DMS 273 (cell line): ENCODE measurements around the gene ZSWIM9.

Experiments used
- DNase-seq: peaks from one replicate; lab custom pipeline; 2025; ENCODE audit not compliant: unreplicated experiment; lab: John Stamatoyannopoulos, UW

Gene ZSWIM9

GRCh38 chr19:48169939-48170803 is at the start of gene ZSWIM9, which contains the start of gene LIG1:
TSS of gene ZSWIM9 (plus strand) at chr19:48170680. CDS start at chr19:48171803, 1,123 bp downstream.
TSS of gene LIG1 (minus strand) at chr19:48170344. CDS start at chr19:48165566, 4,778 bp downstream.
- peak; percentile 98 for DNase-seq

- DNase-seq: no peak
These were observed 49.4 kb upstream of the ZSWIM9 start for GRCh38 chr19:48121066-48121465.

GRCh38 chr19:48121909-48122371 is 48.5 kb upstream of the ZSWIM9 start:
- DNase-seq: no peak

- DNase-seq: no peak
These were observed 48.1 kb upstream of the ZSWIM9 start for GRCh38 chr19:48122421-48122820.

GRCh38 chr19:48123907-48124651 is 46.4 kb upstream of the ZSWIM9 start:
- no peak for DNase-seq

GRCh38 chr19:48127561-48127960 is 42.9 kb upstream of the ZSWIM9 start:
- DNase-seq: no peak

GRCh38 chr19:48133094-48133493 is 37.4 kb upstream of the ZSWIM9 start:
- DNase-seq: no peak

- peak; percentile 30 for DNase-seq
These were observed 35.1 kb upstream of the ZSWIM9 start for GRCh38 chr19:48135411-48135810.

GRCh38 chr19:48136547-48136946 is 33.9 kb upstream of the ZSWIM9 start:
- no peak for DNase-seq

GRCh38 chr19:48137411-48137810 is 33.1 kb upstream of the ZSWIM9 start:
- no peak for DNase-seq

- no peak for DNase-seq
These were observed 31.4 kb upstream of the ZSWIM9 start for GRCh38 chr19:48139053-48139452.

- no peak for DNase-seq
These were observed 22.8 kb upstream of the ZSWIM9 start for GRCh38 chr19:48147597-48148175.

- no peak for DNase-seq
These were observed 21.9 kb upstream of the ZSWIM9 start for GRCh38 chr19:48148576-48148975.

GRCh38 chr19:48149430-48149829 is 21.1 kb upstream of the ZSWIM9 start:
- no peak for DNase-seq

- DNase-seq: peak; percentile 69
These were observed 17.9 kb upstream of the ZSWIM9 start for GRCh38 chr19:48152551-48152950.

- no peak for DNase-seq
These were observed 16.5 kb upstream of the ZSWIM9 start for GRCh38 chr19:48154003-48154402.

GRCh38 chr19:48158210-48158790 is 12.2 kb upstream of the ZSWIM9 start:
- no peak for DNase-seq

- no peak for DNase-seq
These were observed 1.8 kb upstream of the ZSWIM9 start for GRCh38 chr19:48168689-48169088.

GRCh38 chr19:48169578-48169938 is 922 bp upstream of the ZSWIM9 start:
- peak; percentile 79 for DNase-seq

- DNase-seq: no peak
These were observed 402 bp downstream of the ZSWIM9 start for GRCh38 chr19:48170817-48171347.

GRCh38 chr19:48171710-48172109 is 1.2 kb downstream of the ZSWIM9 start:
- DNase-seq: no peak
